ENCODE data around the gene MEF2A.

MEF2A gene

GRCh38 chr15:99706557-99707303 lies 140.9 kb downstream of the MEF2A start:
- DNase-seq: no peak

- DNase-seq: no peak
Observed at GRCh38 chr15:99707473-99708270, 141.9 kb downstream of the MEF2A start.

GRCh38 chr15:99708563-99708962 lies 142.8 kb downstream of the MEF2A start:
- DNase-seq: no peak

GRCh38 chr15:99709243-99709986 lies 143.6 kb downstream of the MEF2A start:
- no peak for DNase-seq

GRCh38 chr15:99711625-99712024 lies 145.8 kb downstream of the MEF2A start:
- DNase-seq: no peak

- DNase-seq: no peak
Observed at GRCh38 chr15:99712415-99712814, 146.6 kb downstream of the MEF2A start.

GRCh38 chr15:99716540-99717095 lies 150.8 kb downstream of the MEF2A start:
- DNase-seq: no peak

GRCh38 chr15:99717161-99718009 lies 151.6 kb downstream of the MEF2A start:
- no peak for DNase-seq

GRCh38 chr15:99718421-99718820 lies 152.6 kb downstream of the MEF2A start:
- DNase-seq: no peak

- DNase-seq: peak; percentile 15
Observed at GRCh38 chr15:99719096-99719541, 153.3 kb downstream of the MEF2A start.

- no peak for DNase-seq
Observed at GRCh38 chr15:99720533-99720932, 154.7 kb downstream of the MEF2A start.

- no peak for DNase-seq
Observed at GRCh38 chr15:99721104-99721778, 155.5 kb downstream of the MEF2A start.

- no peak for DNase-seq
Observed at GRCh38 chr15:99721896-99722295, 156.1 kb downstream of the MEF2A start.

GRCh38 chr15:99722406-99722805 lies 156.6 kb downstream of the MEF2A start:
- no peak for DNase-seq

GRCh38 chr15:99726333-99726732 lies 160.5 kb downstream of the MEF2A start:
- DNase-seq: no peak

- no peak for DNase-seq
Observed at GRCh38 chr15:99727330-99727729, 161.5 kb downstream of the MEF2A start.

- no peak for DNase-seq
Observed at GRCh38 chr15:99727733-99728132, 161.9 kb downstream of the MEF2A start.

- no peak for DNase-seq
Observed at GRCh38 chr15:99728916-99729315, 163.1 kb downstream of the MEF2A start.

- DNase-seq: no peak
Observed at GRCh38 chr15:99729327-99729726, 163.5 kb downstream of the MEF2A start.

GRCh38 chr15:99729920-99730319 lies 164.1 kb downstream of the MEF2A start:
- DNase-seq: peak; percentile 22

GRCh38 chr15:99731336-99732123 lies 165.7 kb downstream of the MEF2A start:
- DNase-seq: no peak
